BJ (cell line): ENCODE measurements around the gene POPDC2. TPM values are rescaled to one million over a fixed set of nuclear protein-coding genes. Genes with fewer than 3 reads are reported as not detected.
A peak's percentile ranks its signal among the peaks of the same experiment; 100 is the strongest.

Experiments
- CTCF ChIA-PET: fragments of 350-600 bp; formaldehyde crosslinking; extraction: SDS; loops from one replicate; lab custom pipeline; 2021; ENCODE audit warnings: antibody characterized with exemption, inconsistent platforms; lab: Yijun Ruan, JAX
- POLR2A ChIA-PET: fragments of 300-600 bp; sonication (Branson Sonifier 250); formaldehyde crosslinking; extraction: SDS; loops from one replicate; lab custom pipeline; 2021; ENCODE audit warnings: antibody characterized with exemption; lab: Charles Lee
- DNase-seq: peaks from one replicate; pipeline ENCODE4 v3.0.0-alpha.2; 2011; ENCODE audit warnings: low read depth
- H3K27me3 ChIP-seq: 2 replicates; pipeline ENCODE4 v1.6.0; 2011; ENCODE audit warnings: low read length; ENCODE audit not compliant: control insufficient read depth, insufficient read depth
- H3K36me3 ChIP-seq: 2 replicates; pipeline ENCODE4 v1.5.1; 2011; ENCODE audit warnings: low read length; ENCODE audit not compliant: control insufficient read depth, insufficient read depth
- H3K4me3 ChIP-seq: 2 replicates; pipeline ENCODE4 v1.5.1; 2011; ENCODE audit warnings: low read depth, mild to moderate bottlenecking, control low read depth, low read length
- CTCF ChIP-seq: IDR thresholded peaks from 2 replicates; pipeline ENCODE4 v1.5.1; 2011; ENCODE audit warnings: low read depth, mild to moderate bottlenecking, control low read depth, inconsistent platforms, low read length, moderate library complexity; ENCODE audit not compliant: insufficient read depth
- polyA plus RNA-seq: library from polyadenylated mRNA; depleted of rRNA; stranded (reverse); fragments of >200 nt; gene quantifications from 2 replicates; pipeline ENCODE4 v1.2.3, GENCODE V29; 2011

Gene POPDC2
- polyA plus RNA-seq, 1 experiment = 2.3 TPM

GRCh38 chr3:119632216-119632615 lies 28.2 kb downstream of the POPDC2 start:
- H3K36me3 ChIP-seq = no peaks in the 10 kb centered on the region
- H3K4me3 ChIP-seq = no peak overlapping the region
- ChIA-PET CTCF (no interaction called here), POLR2A (interaction anchor here (0.6 kb wide), 1 partner anchor 29 kb away, joined by 4 read pairs; no protein-coding TSS in a partner anchor)
- TF ChIP-seq CTCF = no peak
- DNase-seq = no peak
- no peaks in the 10 kb centered on the region for H3K27me3 ChIP-seq

- Histone ChIP-seq H3K27me3 (no peaks in the 10 kb centered on the region), H3K4me3 (no peak overlapping the region), H3K36me3 (no peaks in the 10 kb centered on the region)
- ChIA-PET POLR2A (no interaction called here), CTCF (interaction anchor here (0.6 to 1.2 kb wide), 3 partner anchors 11 to 43 kb away, joined by 3 to 4 read pairs (median 3); no protein-coding TSS in a partner anchor)
- TF ChIP-seq CTCF = no peak
- DNase-seq = no peak
Measured at GRCh38 chr3:119631516-119631915, 28.9 kb downstream of the POPDC2 start.

GRCh38 chr3:119630880-119631329 lies 29.5 kb downstream of the POPDC2 start:
- Histone ChIP-seq H3K36me3 (no peaks in the 10 kb centered on the region), H3K27me3 (no peaks in the 10 kb centered on the region), H3K4me3 (no peak overlapping the region)
- no peak for DNase-seq
- no peak for TF ChIP-seq CTCF
- POLR2A ChIA-PET = no interaction called here
- CTCF ChIA-PET = interaction anchor here (0.6 to 1.2 kb wide), 4 partner anchors 12 to 43 kb away, joined by 3 to 4 read pairs (median 3); no protein-coding TSS in a partner anchor

- DNase-seq = no peak
- ChIA-PET POLR2A (no interaction called here), CTCF (interaction anchor here (0.7 to 1.2 kb wide), 3 partner anchors 18 to 34 kb away, joined by 3 read pairs; no protein-coding TSS in a partner anchor)
- no peak for TF ChIP-seq CTCF
- no peaks in the 10 kb centered on the region for H3K36me3 ChIP-seq
- H3K27me3 ChIP-seq = no peaks in the 10 kb centered on the region
- no peak overlapping the region for H3K4me3 ChIP-seq
Measured at GRCh38 chr3:119630128-119630879, 30.1 kb downstream of the POPDC2 start.

- CTCF ChIA-PET = interaction anchor here (0.7 kb wide), 1 partner anchor 29 kb away, joined by 4 read pairs; no protein-coding TSS in a partner anchor
- Histone ChIP-seq H3K27me3 (no peaks in the 10 kb centered on the region), H3K36me3 (no peaks in the 10 kb centered on the region), H3K4me3 (no peak overlapping the region)
- DNase-seq = peak; percentile 86
- TF ChIP-seq CTCF = no peak
- POLR2A ChIA-PET = no interaction called here
Measured at GRCh38 chr3:119628816-119629445, 31.5 kb downstream of the POPDC2 start.
